NOMO-1 treated with dmso at 0.1 percent for 144 hours (cell line): ENCODE data around the gene ST3GAL4.
A peak's percentile ranks its signal among the peaks of the same experiment; 100 is the strongest.

Experiments
- DNase-seq: peaks from one replicate; lab custom pipeline; 2025; ENCODE audit not compliant: unreplicated experiment; lab: John Stamatoyannopoulos, UW

ST3GAL4 gene

GRCh38 chr11:126440792-126441514 is 85.5 kb downstream of the ST3GAL4 start:
- DNase-seq: peak; percentile 46

DNA sequence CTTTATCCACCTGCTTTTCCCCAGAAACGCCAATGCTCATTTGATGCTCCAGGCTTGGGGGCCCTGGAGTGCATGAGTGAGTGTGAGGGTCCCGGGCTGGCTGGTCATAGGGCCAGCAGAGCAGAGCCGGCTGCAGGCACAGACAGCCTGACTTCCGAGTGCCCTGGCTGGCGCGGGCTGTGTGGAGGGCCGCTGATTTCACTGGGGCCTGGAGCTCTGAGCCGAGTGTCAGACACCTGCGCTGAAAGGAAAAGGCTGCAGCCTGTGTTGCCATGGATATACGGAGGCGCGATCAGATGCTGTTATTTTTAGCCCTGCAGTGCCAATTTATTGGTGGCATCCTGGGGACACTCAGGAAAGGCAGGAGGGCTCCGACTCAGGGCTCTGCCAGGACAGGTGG is 87.6 kb downstream of the ST3GAL4 start:
- DNase-seq: no peak

DNA sequence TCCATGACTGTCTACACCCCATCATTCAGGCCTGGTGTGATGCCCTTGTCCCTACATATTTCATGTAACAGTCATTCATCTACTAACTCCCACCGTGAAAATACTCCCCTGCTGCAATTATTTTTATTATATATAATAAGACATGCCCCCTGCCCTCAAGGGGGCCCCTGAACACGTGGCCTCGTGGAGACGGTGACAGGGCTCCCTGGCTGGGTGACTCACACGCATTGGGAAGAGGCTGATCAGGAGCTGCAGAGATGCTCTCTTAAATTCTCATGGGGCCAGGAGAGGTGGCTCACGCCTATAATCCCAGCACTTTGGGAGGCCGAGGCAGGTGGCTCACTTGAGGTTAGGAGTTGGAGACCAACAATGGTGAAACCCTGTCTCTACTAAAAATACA is 88.6 kb downstream of the ST3GAL4 start:
- no peak for DNase-seq

- no peak for DNase-seq
Observed at GRCh38 chr11:126446581-126446980, 91.1 kb downstream of the ST3GAL4 start.

DNA sequence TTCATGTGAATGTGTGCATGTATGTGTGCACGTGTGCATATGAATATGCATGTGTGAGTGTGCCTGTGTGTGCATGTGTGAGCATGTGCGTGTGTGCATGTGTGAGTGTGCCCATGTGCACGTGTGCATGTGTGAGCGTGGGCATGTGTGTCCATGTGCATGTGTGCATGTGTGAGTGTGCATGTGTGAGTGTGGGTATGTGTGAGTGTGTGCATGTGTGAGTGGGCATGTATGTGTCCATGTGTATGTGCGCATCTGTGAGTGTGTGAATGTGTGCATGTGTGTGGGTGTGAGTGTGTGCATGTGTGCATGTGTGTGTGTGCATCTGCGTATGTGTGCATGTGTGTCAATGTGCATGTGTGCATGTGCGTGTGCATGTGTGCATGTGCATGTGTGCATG is 94.7 kb downstream of the ST3GAL4 start:
- DNase-seq: no peak

DNA sequence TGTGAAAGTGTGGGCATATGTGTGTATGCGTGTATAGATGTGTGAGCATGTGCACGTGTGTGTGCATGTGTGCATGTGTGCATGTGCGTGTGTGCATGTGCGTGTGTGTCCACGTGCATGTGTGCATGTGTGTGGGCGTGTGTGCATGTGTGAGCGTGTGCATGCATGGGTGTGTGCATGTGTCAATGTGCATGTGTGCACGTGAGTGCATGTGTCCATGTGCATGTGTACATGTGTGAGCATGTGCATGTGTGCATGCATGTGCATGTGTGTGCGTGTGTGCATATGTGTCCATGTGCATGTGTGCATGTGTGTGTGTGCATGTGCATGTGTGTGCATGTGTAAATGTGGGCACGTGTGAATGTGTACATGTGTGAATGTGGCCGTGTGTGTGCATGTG is 95.3 kb downstream of the ST3GAL4 start:
- DNase-seq: no peak

DNA sequence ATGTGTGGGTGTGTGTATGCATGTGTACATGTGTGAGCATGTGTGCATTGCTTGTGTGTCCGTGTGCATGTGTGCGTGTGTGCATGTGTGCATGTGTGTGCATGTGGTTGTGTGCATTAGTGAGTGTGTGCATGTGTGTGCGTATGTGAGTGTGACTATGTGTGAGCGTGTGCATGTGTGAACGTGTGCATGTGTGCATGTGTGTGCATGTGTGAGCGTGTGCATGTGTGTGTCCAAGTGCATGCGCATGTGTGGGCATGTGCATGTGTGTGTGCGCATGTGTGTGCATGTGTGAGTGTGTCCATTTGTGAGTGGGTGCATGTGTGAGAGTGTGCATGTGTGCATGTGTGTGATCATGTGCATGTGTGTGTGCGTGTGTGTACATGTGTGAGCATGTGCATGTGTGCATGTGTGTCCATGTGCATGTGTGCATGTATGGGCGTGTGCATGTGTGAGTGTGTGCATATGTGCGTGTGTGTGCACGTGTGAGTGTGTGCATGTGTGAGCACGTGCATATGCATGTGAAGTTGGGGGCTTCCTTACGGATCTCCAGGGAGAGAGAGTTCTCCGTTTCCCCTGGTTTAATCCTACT is 95.8 kb downstream of the ST3GAL4 start:
- no peak for DNase-seq

- DNase-seq: no peak
Observed at GRCh38 chr11:126452241-126453101, 97.0 kb downstream of the ST3GAL4 start.

DNA sequence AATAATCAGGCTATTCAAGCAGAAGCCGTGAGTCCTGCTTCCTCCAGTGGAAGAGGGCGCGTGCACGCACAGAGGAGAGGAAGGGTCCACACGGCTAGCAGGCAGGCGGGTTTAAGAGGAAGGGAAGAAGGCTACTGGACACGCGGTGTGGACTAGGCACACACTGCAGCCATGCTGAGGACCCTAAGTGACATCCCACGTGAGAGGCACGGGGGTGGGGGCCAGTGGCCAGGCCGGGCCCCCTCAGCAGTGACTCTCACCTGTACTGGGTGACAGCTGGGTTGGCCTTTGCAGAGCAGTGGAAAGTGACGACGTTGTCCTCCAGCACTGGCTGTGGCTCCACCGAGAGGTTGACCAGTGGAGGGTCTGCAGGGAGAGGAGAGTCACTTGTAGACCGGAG is 100.6 kb downstream of the ST3GAL4 start:
- DNase-seq: no peak

- DNase-seq: peak; percentile 22
Observed at GRCh38 chr11:126456783-126457542, 101.5 kb downstream of the ST3GAL4 start.

GRCh38 chr11:126457817-126458216 is 102.3 kb downstream of the ST3GAL4 start:
- DNase-seq: no peak

GRCh38 chr11:126459691-126460281 is 104.3 kb downstream of the ST3GAL4 start:
- DNase-seq: no peak

GRCh38 chr11:126460417-126461095 is 105.1 kb downstream of the ST3GAL4 start:
- no peak for DNase-seq

GRCh38 chr11:126461096-126461440 is 105.6 kb downstream of the ST3GAL4 start:
- no peak for DNase-seq

DNA sequence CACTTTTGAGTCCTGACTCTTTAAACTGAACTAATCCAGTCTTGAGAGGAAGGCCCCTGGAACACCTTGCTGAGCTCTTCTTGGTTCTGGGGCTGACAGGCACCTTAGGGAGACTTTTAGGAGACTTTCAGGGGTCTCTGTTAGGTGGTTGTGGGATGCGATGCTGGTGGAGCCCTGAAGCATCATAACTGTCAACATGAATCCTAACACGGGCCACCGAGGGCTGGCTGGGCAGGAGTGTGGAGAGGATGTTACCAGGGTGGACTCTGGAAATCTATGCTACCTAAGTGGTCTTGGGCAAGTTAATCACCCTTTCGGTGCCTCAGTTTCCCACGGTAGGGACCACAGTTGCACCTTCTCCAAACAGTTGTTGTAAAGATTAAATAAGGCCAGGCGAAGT is 106.5 kb downstream of the ST3GAL4 start:
- DNase-seq: no peak

GRCh38 chr11:126462422-126462821 is 106.9 kb downstream of the ST3GAL4 start:
- DNase-seq: no peak
